ENCODE results near the gene CD164. TPM values are rescaled to one million over a fixed set of nuclear protein-coding genes. Genes with fewer than 3 reads are reported as not detected.

Gene CD164
- total and polyA plus RNA-seq, 8 donors: 266 to 314 (median 283) TPM

DNA sequence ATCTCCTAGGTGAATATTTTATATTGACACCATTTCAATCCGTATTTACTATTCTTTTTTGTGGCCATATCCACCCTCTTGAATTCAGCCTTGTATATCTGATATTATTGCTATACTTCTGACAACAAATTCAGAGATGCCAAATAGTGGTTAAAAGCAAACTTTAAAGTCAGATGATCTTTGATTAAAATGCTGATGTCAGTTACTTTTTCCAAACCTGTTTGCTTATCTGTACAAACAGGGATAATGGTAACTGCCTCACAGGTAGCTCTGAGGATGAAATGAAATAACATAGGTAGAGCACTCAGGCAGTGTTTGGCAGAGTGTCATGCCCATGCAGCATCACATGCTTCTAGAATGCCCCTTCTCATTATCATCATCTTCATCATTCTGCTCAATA lies 38.9 kb upstream of the CD164 start:
- no peaks in the 10 kb centered on the region for H3K9me3 ChIP-seq
- TF ChIP-seq, protein P1, sequence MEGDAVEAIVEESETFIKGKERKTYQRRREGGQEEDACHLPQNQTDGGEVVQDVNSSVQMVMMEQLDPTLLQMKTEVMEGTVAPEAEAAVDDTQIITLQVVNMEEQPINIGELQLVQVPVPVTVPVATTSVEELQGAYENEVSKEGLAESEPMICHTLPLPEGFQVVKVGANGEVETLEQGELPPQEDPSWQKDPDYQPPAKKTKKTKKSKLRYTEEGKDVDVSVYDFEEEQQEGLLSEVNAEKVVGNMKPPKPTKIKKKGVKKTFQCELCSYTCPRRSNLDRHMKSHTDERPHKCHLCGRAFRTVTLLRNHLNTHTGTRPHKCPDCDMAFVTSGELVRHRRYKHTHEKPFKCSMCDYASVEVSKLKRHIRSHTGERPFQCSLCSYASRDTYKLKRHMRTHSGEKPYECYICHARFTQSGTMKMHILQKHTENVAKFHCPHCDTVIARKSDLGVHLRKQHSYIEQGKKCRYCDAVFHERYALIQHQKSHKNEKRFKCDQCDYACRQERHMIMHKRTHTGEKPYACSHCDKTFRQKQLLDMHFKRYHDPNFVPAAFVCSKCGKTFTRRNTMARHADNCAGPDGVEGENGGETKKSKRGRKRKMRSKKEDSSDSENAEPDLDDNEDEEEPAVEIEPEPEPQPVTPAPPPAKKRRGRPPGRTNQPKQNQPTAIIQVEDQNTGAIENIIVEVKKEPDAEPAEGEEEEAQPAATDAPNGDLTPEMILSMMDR (IDR thresholded peaks at IDR 0.05): no peak
- no peaks in the 10 kb centered on the region for H3K36me3 ChIP-seq
- no peak overlapping the region for H3K27ac ChIP-seq
- intact Hi-C loops (cut with DNase I): no loop called here
- no peaks in the 10 kb centered on the region for H3K27me3 ChIP-seq
- ATAC-seq (no peak), DNase-seq (no peak)
- no peak overlapping the region for H3K4me3 ChIP-seq
- H3K4me1 ChIP-seq: no peaks in the 10 kb centered on the region

DNA sequence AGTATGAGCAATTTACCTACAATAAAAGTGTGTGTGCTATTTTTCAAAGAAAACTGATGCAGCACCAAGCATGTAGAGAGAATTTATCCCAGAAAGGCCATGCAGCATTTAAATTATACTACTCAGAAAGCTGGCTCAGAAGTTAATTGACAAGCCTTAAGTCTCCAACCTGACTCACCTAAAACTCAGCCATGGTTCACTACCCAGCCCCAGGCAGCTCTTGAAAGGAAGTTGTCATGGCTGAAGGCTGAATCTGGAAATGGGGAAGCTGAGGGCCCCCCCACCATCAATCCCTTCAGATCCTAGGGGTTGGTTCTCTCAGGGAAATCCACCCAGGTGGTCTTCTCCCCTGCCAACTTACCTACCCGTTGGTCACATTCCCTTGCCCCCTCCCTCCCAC lies 38.5 kb upstream of the CD164 start:
- H3K4me3 ChIP-seq: no peak overlapping the region
- DNase-seq (no peak), ATAC-seq (no peak)
- no peaks in the 10 kb centered on the region for H3K4me1 ChIP-seq
- H3K27ac ChIP-seq: no peak overlapping the region
- intact Hi-C loops (cut with DNase I): no loop called here
- no peaks in the 10 kb centered on the region for H3K27me3 ChIP-seq
- no peaks in the 10 kb centered on the region for H3K36me3 ChIP-seq
- no peaks in the 10 kb centered on the region for H3K9me3 ChIP-seq
- TF ChIP-seq, protein P1 (IDR thresholded peaks at IDR 0.05): no peak

DNA sequence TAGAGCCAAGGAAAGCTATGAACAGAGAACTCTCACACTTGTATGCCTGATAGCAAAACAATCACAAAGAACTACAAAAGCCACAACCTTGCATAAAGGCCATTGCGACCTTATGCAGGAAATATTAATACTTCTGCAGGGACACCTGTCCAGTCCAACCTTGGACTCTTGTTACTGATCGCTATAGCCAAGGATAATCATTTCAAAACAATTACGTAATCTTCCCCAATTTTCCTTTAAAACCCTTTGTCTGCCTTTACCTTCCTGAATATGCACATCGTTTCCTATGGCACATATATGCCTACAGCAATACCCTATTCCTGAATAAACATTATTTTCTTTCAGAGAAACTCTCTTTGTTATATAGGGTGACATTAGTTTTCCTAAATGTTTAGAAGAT lies 35.4 kb upstream of the CD164 start:
- no peaks in the 10 kb centered on the region for H3K36me3 ChIP-seq
- intact Hi-C loops (cut with DNase I): no loop called here
- H3K4me3 ChIP-seq: no peak overlapping the region
- H3K27ac ChIP-seq: no peak overlapping the region
- ATAC-seq (no peak), DNase-seq (no peak)
- TF ChIP-seq, protein P1 (IDR thresholded peaks at IDR 0.05): no peak
- H3K9me3 ChIP-seq: no peaks in the 10 kb centered on the region
- H3K27me3 ChIP-seq: no peaks in the 10 kb centered on the region
- no peaks in the 10 kb centered on the region for H3K4me1 ChIP-seq

DNA sequence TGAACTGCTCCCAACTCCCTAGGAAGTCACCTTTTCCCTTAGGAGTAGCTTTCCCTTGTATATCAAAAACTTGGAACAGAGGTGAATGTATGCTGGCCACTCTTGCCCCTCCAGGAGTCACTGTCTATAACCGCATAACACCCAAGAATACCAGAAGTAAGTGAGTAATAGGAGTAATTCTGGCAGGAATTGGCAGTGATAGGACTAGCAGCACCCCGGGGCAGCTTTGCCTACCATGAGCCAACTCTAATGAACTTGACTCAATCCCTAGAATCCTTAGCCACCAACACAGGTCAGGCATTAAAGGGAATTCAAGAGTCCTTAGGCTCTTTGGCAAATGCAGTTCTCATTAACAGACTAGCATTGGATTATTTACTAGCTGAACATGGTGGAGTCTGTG lies 28.8 kb upstream of the CD164 start:
- H3K36me3 ChIP-seq: no peaks in the 10 kb centered on the region
- intact Hi-C loops (cut with DNase I): no loop called here
- DNase-seq: no peak
- H3K9me3 ChIP-seq: no peaks in the 10 kb centered on the region
- no peaks in the 10 kb centered on the region for H3K27me3 ChIP-seq
- TF ChIP-seq, protein P1 (IDR thresholded peaks at IDR 0.05): no peak
- ATAC-seq: no peak
- H3K27ac ChIP-seq: no peak overlapping the region
- H3K4me1 ChIP-seq: peaks cover 0 to 2% of the 10 kb centered on the region in 2 donors
- no peak overlapping the region for H3K4me3 ChIP-seq

DNA sequence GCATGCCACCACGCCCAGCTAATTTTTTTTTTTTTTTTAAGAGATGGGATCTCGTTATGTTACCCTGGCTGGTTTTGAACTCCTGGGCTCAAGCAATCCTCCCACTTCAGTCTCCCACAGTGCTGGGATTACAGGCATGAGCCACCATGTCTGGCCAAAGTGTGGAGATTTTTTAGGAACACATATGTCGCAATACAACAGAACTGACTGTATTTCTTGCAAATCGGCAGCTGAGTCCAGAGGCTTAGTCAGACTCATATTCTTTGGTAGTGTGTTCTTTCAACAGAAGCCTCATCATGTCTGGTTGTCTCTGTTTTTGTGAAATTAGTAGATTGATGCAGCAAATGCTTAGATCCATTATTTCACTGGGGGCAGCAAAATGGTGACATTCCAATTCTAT lies 23.9 kb upstream of the CD164 start:
- no peak for DNase-seq
- intact Hi-C loops (cut with DNase I): no loop called here

More for the DNA sequence above, 23.9 kb upstream of the CD164 start:
- H3K27me3 ChIP-seq: no peaks in the 10 kb centered on the region
- H3K36me3 ChIP-seq: no peaks in the 10 kb centered on the region
- no peaks in the 10 kb centered on the region for H3K9me3 ChIP-seq
- H3K27ac ChIP-seq: no peak overlapping the region
- H3K4me1 ChIP-seq: peaks cover 0 to 2% of the 10 kb centered on the region in 2 donors
- H3K4me3 ChIP-seq: no peak overlapping the region
- ATAC-seq: peak; percentile 44
- TF ChIP-seq, protein P1 (IDR thresholded peaks at IDR 0.05): no peak
